Measurements from ENCODE around the gene TEKT4. TPM values are rescaled to one million over a fixed set of nuclear protein-coding genes. Genes with fewer than 3 reads are reported as not detected.
"Not testable (repeated sequence)": the region's sequence is repeated elsewhere in the genome, so short reads cannot be mapped to it uniquely, and the experiment has no call there.

Gene TEKT4
- total RNA-seq, 1 donor = not detected

- TF ChIP-seq CTCF (IDR thresholded peaks at IDR 0.05; ENCODE audit: insufficient read depth, low read depth, low read length) = no peak
- H3K4me3 ChIP-seq (ENCODE audit: low read depth, low read length) = no peak overlapping the region
- DNase-seq (ENCODE audit: low read depth) = no peak
Measured at GRCh38 chr2:94879982-94880377, 8.8 kb downstream of the TEKT4 start.

- no peak overlapping the region for H3K4me3 ChIP-seq (ENCODE audit: low read depth, low read length)
- no peak for TF ChIP-seq CTCF (IDR thresholded peaks at IDR 0.05; ENCODE audit: insufficient read depth, low read depth, low read length)
- DNase-seq (ENCODE audit: low read depth) = no peak
Measured at GRCh38 chr2:94880507-94880906, 9.3 kb downstream of the TEKT4 start.

GRCh38 chr2:94881070-94881469 lies 9.8 kb downstream of the TEKT4 start:
- TF ChIP-seq CTCF (IDR thresholded peaks at IDR 0.05; ENCODE audit: insufficient read depth, low read depth, low read length) = no peak
- DNase-seq (ENCODE audit: low read depth) = no peak

GRCh38 chr2:94890234-94890633 lies 19.0 kb downstream of the TEKT4 start:
- H3K4me3 ChIP-seq (ENCODE audit: low read depth, low read length) = no peak overlapping the region
- DNase-seq (ENCODE audit: low read depth) = no peak
- no peak for TF ChIP-seq CTCF (IDR thresholded peaks at IDR 0.05; ENCODE audit: insufficient read depth, low read depth, low read length)

More at GRCh38 chr2:94881070-94881469, 9.8 kb downstream of the TEKT4 start:
- no peak overlapping the region for H3K4me3 ChIP-seq (ENCODE audit: low read depth, low read length)

- not testable (repeated sequence) for H3K4me3 ChIP-seq (ENCODE audit: low read depth, low read length); DNase-seq (ENCODE audit: low read depth)
Measured at GRCh38 chr2:94895273-94895672, 24.0 kb downstream of the TEKT4 start.

GRCh38 chr2:94906976-94907375 lies 35.7 kb downstream of the TEKT4 start:
- DNase-seq (ENCODE audit: low read depth) = not testable (repeated sequence)

GRCh38 chr2:94923196-94923595 lies 52.0 kb downstream of the TEKT4 start:
- no peak overlapping the region for H3K4me3 ChIP-seq (ENCODE audit: low read depth, low read length)
- TF ChIP-seq CTCF (IDR thresholded peaks at IDR 0.05; ENCODE audit: insufficient read depth, low read depth, low read length) = no peak
- DNase-seq (ENCODE audit: low read depth) = no peak

More at GRCh38 chr2:94906976-94907375, 35.7 kb downstream of the TEKT4 start:
- not testable (repeated sequence) for H3K4me3 ChIP-seq (ENCODE audit: low read depth, low read length)

- not testable (repeated sequence) for DNase-seq (ENCODE audit: low read depth); H3K4me3 ChIP-seq (ENCODE audit: low read depth, low read length)
Measured at GRCh38 chr2:94924999-94925398, 53.8 kb downstream of the TEKT4 start.

Small RNAs within 50 kb of the gene (small RNA-seq; reads per million reads assigned to genes)
- gene RNU6-1320P = not detected

Other genes starting within 250 kb of the TEKT4 start
- gene MAL, start 154.3 kb downstream of the TEKT4 start, total RNA-seq = not detected in 2 replicates

Measured in fibroblast of villous mesenchyme (primary cell).